GM12878 (cell line): ENCODE results near the gene ARSD. TPM values are rescaled to one million over a fixed set of nuclear protein-coding genes. Genes with fewer than 3 reads are reported as not detected.
"Not testable (repeated sequence)": the region's sequence is repeated elsewhere in the genome, so short reads cannot be mapped to it uniquely, and the experiment has no call there.

Experiments used
- ATAC-seq: fragments of 200-7000 bp; cut with Tn5 transposase; 3 replicates; pipeline ENCODE4 v1.9.1; 2020; ENCODE audit warnings: mild to moderate bottlenecking, moderate library complexity
- BruUV-seq: library from RNA; stranded (reverse); fragments of 400-500 nt; replicated peaks from 2 replicates; lab custom pipeline; 2021; lab: Mats Ljungman, UMichigan
- CTCF ChIA-PET: fragments of 300-600 bp; sonication (Branson Sonifier 250); formaldehyde crosslinking; extraction: SDS; loops from one replicate; lab custom pipeline; 2021; ENCODE audit warnings: inconsistent platforms; lab: Yijun Ruan, JAX
- POLR2A ChIA-PET: fragments of 350-600 bp; formaldehyde crosslinking; extraction: SDS; loops from one replicate; lab custom pipeline; 2021; ENCODE audit warnings: inconsistent platforms; lab: Charles Lee
- RAD21 ChIA-PET: fragments of 300-600 bp; sonication (Branson Sonifier 250); formaldehyde crosslinking; loops from one replicate; lab custom pipeline; 2023; ENCODE audit warnings: antibody characterized with exemption; ENCODE audit not compliant: unreplicated experiment; lab: Charles Lee
- SMC1A ChIA-PET: fragments of 300-600 bp; sonication (Branson Sonifier 250); formaldehyde crosslinking; loops from one replicate; lab custom pipeline; 2023; ENCODE audit not compliant: unreplicated experiment, uncharacterized antibody; lab: Charles Lee
- DNase-seq: peaks from one replicate; pipeline ENCODE4 v3.0.0-alpha.2; 2011; ENCODE audit warnings: low read depth, low spot score
- FAIRE-seq: peaks from 3 replicates; lab custom pipeline; 2011; peaks lifted over from hg19 to GRCh38; lab: Jason Lieb, UNC
- H2AFZ ChIP-seq: 2 replicates; pipeline ENCODE4 v1.6.0; 2011; ENCODE audit warnings: low read depth, low read length, control low read depth; ENCODE audit not compliant: control insufficient read depth
- H3K27ac ChIP-seq: 2 replicates; pipeline ENCODE4 v1.5.1; 2011; ENCODE audit warnings: control low read depth; ENCODE audit not compliant: control insufficient read depth, insufficient read depth
- H3K27me3 ChIP-seq, 2 experiments: replicated peaks in 1 of 2; 2 replicates each; pipeline versions ENCODE4 v1.6.0 to v1.6.1; 2011; ENCODE audit warnings: low read length in 1 of 2; ENCODE audit not compliant: control insufficient read depth in 2 of 2, insufficient read depth in 2 of 2
- H3K36me3 ChIP-seq, 2 experiments: 2 replicates each; pipeline ENCODE4 v1.5.1; 2011; ENCODE audit warnings: low read length in 1 of 2; ENCODE audit not compliant: control insufficient read depth in 2 of 2, insufficient read depth in 2 of 2
- H3K4me1 ChIP-seq: 2 replicates; pipeline ENCODE4 v1.6.1; 2011; ENCODE audit warnings: mild to moderate bottlenecking, low read length, moderate library complexity, mixed read lengths; ENCODE audit not compliant: control insufficient read depth, insufficient read depth
- H3K4me2 ChIP-seq: 2 replicates; pipeline ENCODE4 v1.6.0; 2011; ENCODE audit warnings: control low read depth; ENCODE audit not compliant: control insufficient read depth, insufficient read depth
- H3K4me3 ChIP-seq: fragments of 200-600 bp; sonication (generic); 2 replicates; pipeline ENCODE4 v1.5.1; 2016
- H3K79me2 ChIP-seq: 2 replicates; pipeline ENCODE4 v1.6.0; 2011; ENCODE audit warnings: low read length; ENCODE audit not compliant: control insufficient read depth, insufficient read depth
- H3K9ac ChIP-seq: 2 replicates; pipeline ENCODE4 v1.8.0; 2011; ENCODE audit warnings: low read length, control low read depth, mixed read lengths; ENCODE audit not compliant: control insufficient read depth, insufficient read depth
- H3K9me3 ChIP-seq: replicated peaks from 3 replicates; pipeline ENCODE4 v1.5.1; 2011; ENCODE audit warnings: mild to moderate bottlenecking, low read length; ENCODE audit not compliant: control insufficient read depth, insufficient read depth
- H4K20me1 ChIP-seq: 2 replicates; pipeline ENCODE4 v1.6.0; 2011; ENCODE audit not compliant: control insufficient read depth, insufficient read depth
- FOXK2 ChIP-seq: fragments of 450-650 bp; IDR thresholded peaks from 2 replicates; pipeline ENCODE4 v1.6.1; 2017; ENCODE audit warnings: mild to moderate bottlenecking, moderate library complexity
- HDAC6 ChIP-seq: fragments of 200-600 bp; sonication (generic); IDR thresholded peaks from one replicate; pipeline ENCODE4 v1.8.0; 2017; ENCODE audit warnings: antibody characterized with exemption; ENCODE audit not compliant: unreplicated experiment
- MAX ChIP-seq: IDR thresholded peaks from 2 replicates; pipeline ENCODE4 v1.6.1; 2012; ENCODE audit warnings: low read depth, low read length, improper control_type of control experiment
- RUNX3 ChIP-seq: IDR thresholded peaks from 2 replicates; pipeline ENCODE4 v1.6.1; 2012; ENCODE audit warnings: low read length, inconsistent platforms
- SPI1 ChIP-seq: IDR thresholded peaks from 2 replicates; pipeline ENCODE4 v1.6.1; 2011; ENCODE audit warnings: low read depth, mild to moderate bottlenecking, low read length, moderate library complexity, borderline replicate concordance; ENCODE audit not compliant: insufficient read depth
- WGBS: methylation state at CpG from one replicate; pipeline ENCODE4 v1.1.6; 2016; ENCODE audit warnings: low lambda C conversion rate; ENCODE audit not compliant: insufficient replicate concordance, insufficient coverage; ENCODE audit errors: missing lambda C conversion rate; 5-methylcytosine and 5-hydroxymethylcytosine counted together
- in situ Hi-C: fragments of 300-500 bp; cut with MboI; formaldehyde crosslinking; loops from 9 replicates; pipeline ENCODE4 v1.14.3; 2018; ENCODE audit warnings: mixed read lengths
- intact Hi-C: fragments of 100-400 bp; cut with micrococcal nuclease; formaldehyde crosslinking; loops from one replicate; pipeline ENCODE4 v1.14.2; 2022; ENCODE audit not compliant: unreplicated experiment
- polyA plus RNA-seq, 11 experiments: library from polyadenylated mRNA; depleted of rRNA in 4 of 11; unstranded in 6 of 11; stranded (reverse) in 5 of 11; fragments of >200 nt; fragmentation: Nextera tagmentation in 4 of 11; fragmentation: Illumina TruSeq in 1 of 11; extraction: Ambion mirVana in 4 of 11; extraction: Trizol in 1 of 11; gene quantifications; 1 replicate in 1 of 11; 2 replicates in 10 of 11; pipeline versions ENCODE4 v1.2.1 to v1.2.3, GENCODE V29; 2011 to 2016; ENCODE audit warnings: inconsistent platforms in 2 of 11, missing spikeins in 2 of 11, low read depth in 1 of 11
- total RNA-seq, 4 experiments: library from RNA; depleted of rRNA in 3 of 4; stranded (reverse); fragments of >200 nt in 3 of 4; fragmentation: Illumina TruSeq in 1 of 4; extraction: Trizol in 1 of 4; gene quantifications; 2 replicates each; pipeline versions ENCODE4 v1.2.1 to v1.2.3, GENCODE V29; 2013 to 2021
- TF ChIP-seq, protein P1 (sequence below): fragments of 450-650 bp; formaldehyde crosslinking; IDR thresholded peaks from 2 replicates; pipeline ENCODE4 v1.4.0; 2020; ENCODE audit warnings: mild to moderate bottlenecking, moderate library complexity

The ARSD gene
- total and polyA plus RNA-seq, 10 of the 15 experiments (the other 5 are each of a cell fraction or from before 2014, with no cell fraction given): 0.05 to 1.5 (median 0.43) TPM

- no peak overlapping the region for H3K4me3 ChIP-seq
- TF ChIP-seq SPI1 (peak; percentile 52; the same call in 1 of the 2 replicates), MAX (no peak), FOXK2 (no peak), HDAC6 (no peak), RUNX3 (peak; percentile 21; the same call in 1 of the 2 replicates)
- TF ChIP-seq, protein P1, sequence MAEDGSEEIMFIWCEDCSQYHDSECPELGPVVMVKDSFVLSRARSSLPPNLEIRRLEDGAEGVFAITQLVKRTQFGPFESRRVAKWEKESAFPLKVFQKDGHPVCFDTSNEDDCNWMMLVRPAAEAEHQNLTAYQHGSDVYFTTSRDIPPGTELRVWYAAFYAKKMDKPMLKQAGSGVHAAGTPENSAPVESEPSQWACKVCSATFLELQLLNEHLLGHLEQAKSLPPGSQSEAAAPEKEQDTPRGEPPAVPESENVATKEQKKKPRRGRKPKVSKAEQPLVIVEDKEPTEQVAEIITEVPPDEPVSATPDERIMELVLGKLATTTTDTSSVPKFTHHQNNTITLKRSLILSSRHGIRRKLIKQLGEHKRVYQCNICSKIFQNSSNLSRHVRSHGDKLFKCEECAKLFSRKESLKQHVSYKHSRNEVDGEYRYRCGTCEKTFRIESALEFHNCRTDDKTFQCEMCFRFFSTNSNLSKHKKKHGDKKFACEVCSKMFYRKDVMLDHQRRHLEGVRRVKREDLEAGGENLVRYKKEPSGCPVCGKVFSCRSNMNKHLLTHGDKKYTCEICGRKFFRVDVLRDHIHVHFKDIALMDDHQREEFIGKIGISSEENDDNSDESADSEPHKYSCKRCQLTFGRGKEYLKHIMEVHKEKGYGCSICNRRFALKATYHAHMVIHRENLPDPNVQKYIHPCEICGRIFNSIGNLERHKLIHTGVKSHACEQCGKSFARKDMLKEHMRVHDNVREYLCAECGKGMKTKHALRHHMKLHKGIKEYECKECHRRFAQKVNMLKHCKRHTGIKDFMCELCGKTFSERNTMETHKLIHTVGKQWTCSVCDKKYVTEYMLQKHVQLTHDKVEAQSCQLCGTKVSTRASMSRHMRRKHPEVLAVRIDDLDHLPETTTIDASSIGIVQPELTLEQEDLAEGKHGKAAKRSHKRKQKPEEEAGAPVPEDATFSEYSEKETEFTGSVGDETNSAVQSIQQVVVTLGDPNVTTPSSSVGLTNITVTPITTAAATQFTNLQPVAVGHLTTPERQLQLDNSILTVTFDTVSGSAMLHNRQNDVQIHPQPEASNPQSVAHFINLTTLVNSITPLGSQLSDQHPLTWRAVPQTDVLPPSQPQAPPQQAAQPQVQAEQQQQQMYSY (CRISPR knock-in tag): no peak
- TF ChIP-seq, all 136 proteins: peak for 2
- H3K4me1 ChIP-seq: no peaks in the 10 kb centered on the region
- ChIA-PET POLR2A (no interaction called here), CTCF (no interaction called here), RAD21 (no interaction called here), SMC1A (no interaction called here)
- H3K9me3 ChIP-seq: no peaks in the 10 kb centered on the region; the same call in 2 of the 3 replicates
- no TSS peak for BruUV-seq
- no peak overlapping the region for H2AFZ ChIP-seq
- no peak overlapping the region for H3K4me2 ChIP-seq
- in situ Hi-C loops (no loop called here), intact Hi-C loops (no loop called here)
- no peaks in the 10 kb centered on the region for H3K79me2 ChIP-seq
- no peak for FAIRE-seq
- DNase-seq: no peak
- ATAC-seq: peak; percentile 61; the same call in 2 of the 3 replicates
- 1% methylated on average over 6 of the region's 6 CpGs for WGBS
- no peak overlapping the region for H3K9ac ChIP-seq
- no peaks in the 10 kb centered on the region for H3K36me3 ChIP-seq
- H3K27ac ChIP-seq: no peak overlapping the region
- no peaks in the 10 kb centered on the region for H4K20me1 ChIP-seq
- no peaks in the 10 kb centered on the region for H3K27me3 ChIP-seq
Measured at GRCh38 chrX:2965965-2966364, 36.8 kb upstream of the ARSD start.

DNA sequence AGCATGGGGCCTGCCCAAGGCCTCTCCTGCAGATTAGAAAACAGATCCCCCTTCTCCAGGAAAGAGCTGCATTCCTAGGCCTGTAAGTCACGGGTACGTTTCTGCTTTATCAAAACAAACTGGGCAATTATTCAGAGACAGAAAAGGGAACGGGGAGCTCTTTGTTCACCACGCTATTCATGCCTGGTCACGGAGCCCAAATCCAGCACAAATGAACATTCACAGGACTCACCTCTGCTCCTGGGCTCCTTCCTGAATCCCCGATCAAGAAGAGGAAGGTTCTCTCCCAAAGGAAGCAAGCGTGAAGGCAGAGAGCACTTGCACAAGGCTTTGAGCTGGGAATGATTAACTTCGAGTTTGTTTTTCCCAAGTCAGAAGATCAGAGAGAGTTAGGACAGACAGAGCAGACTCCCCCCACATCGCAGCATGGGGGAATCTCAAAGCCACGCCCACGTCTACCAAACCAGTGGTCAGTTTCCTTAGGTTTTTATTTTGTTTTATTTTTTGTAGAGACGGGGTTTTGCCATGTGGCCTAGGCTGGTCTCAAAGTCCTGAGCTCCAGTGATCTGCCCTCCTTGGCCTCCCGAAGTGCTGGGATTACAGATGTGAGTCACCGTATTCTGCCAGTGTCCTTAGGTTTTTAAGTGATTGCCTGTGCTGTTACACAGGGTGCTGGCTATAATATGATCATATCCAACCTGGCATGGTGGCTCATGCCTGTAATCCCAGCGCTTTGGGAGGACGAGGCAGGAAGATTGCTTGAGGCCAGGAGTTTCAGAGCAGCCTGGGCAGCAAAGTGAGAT is 35.1 kb upstream of the ARSD start:
- SMC1A ChIA-PET, H3K4me1 ChIP-seq, in situ Hi-C loops, H3K4me3 ChIP-seq, H3K36me3 ChIP-seq, H2AFZ ChIP-seq, DNase-seq, FAIRE-seq, H3K9ac ChIP-seq, CTCF ChIA-PET, POLR2A ChIA-PET, RAD21 ChIA-PET, H3K27ac ChIP-seq, H3K79me2 ChIP-seq, H3K27me3 ChIP-seq, H4K20me1 ChIP-seq, ATAC-seq, BruUV-seq, intact Hi-C loops, H3K4me2 ChIP-seq, H3K9me3 ChIP-seq: not testable (repeated sequence)
- 47% methylated on average over 16 of the region's 16 CpGs for WGBS
